ENCODE results near the gene SSC5D. TPM values are rescaled to one million over a fixed set of nuclear protein-coding genes. Genes with fewer than 3 reads are reported as not detected.
A peak's percentile ranks its signal among the peaks of the same experiment; 100 is the strongest.

The SSC5D gene
- total and polyA plus RNA-seq, 9 of the 15 experiments (the other 6 are each of a cell fraction or from before 2014, with no cell fraction given), result 0.04 to 0.71 (median 0.14) TPM; not detected in 2

- 0 out of 2 replicates have a peak, but pooled peaks have one; percentile 30 for TF ChIP-seq TFAP4 (CRISPR knock-in tag; IDR thresholded peaks at IDR 0.05; ENCODE audit: borderline replicate concordance)
- TF ChIP-seq RB1 (IDR thresholded peaks at IDR 0.05; ENCODE audit: low read depth), result peak; percentile 29; the same call in 1 of the 2 replicates
- no peak for TF ChIP-seq ZNF75A (CRISPR knock-in tag; IDR thresholded peaks at IDR 0.05)
- TF ChIP-seq CBX5 (IDR thresholded peaks at IDR 0.05; ENCODE audit: borderline replicate concordance, low read depth), result no peak
- no peak for TF ChIP-seq CLOCK (CRISPR knock-in tag; IDR thresholded peaks at IDR 0.05; ENCODE audit: borderline replicate concordance)
- TF ChIP-seq TCF3 (CRISPR knock-in tag; IDR thresholded peaks at IDR 0.05), result no peak
- no peak for TF ChIP-seq SNIP1 (IDR thresholded peaks at IDR 0.05; ENCODE audit: low read depth)
- 0 out of 2 replicates have a peak, but pooled peaks have one; percentile 6 for TF ChIP-seq EGR1 (conservative IDR thresholded peaks at IDR 0.05)
- no peak for TF ChIP-seq ZNF76 (CRISPR knock-in tag; IDR thresholded peaks at IDR 0.05; ENCODE audit: borderline replicate concordance)
- TF ChIP-seq ZNF3 (CRISPR knock-in tag; IDR thresholded peaks at IDR 0.05), result no peak
- no peak for TF ChIP-seq CGGBP1 (CRISPR knock-in tag; IDR thresholded peaks at IDR 0.05)
- peak in 1 of 2 experiments; percentile 41; a peak in 1 of 3 replicates for TF ChIP-seq CBX3 (IDR thresholded peaks at IDR 0.05; ENCODE audit: borderline replicate concordance in 1 of 2, low read length in 2 of 2)
- no peak for TF ChIP-seq SP1 (CRISPR knock-in tag; IDR thresholded peaks at IDR 0.05)
- TF ChIP-seq XRCC4 (IDR thresholded peaks at IDR 0.05; ENCODE audit: extremely low read depth, insufficient read depth, insufficient read length), result no peak
- TF ChIP-seq HDAC6 (IDR thresholded peaks at IDR 0.05; ENCODE audit: low read depth, low read length), result peak; percentile 80; the same call in 1 of the 2 replicates
- TF ChIP-seq ZNF518B (CRISPR knock-in tag; IDR thresholded peaks at IDR 0.05), result no peak
- 0 out of 2 replicates have a peak, but pooled peaks have one; percentile 2 for TF ChIP-seq PHF8 (IDR thresholded peaks at IDR 0.05; ENCODE audit: borderline replicate concordance, low read length)
- TF ChIP-seq SRSF1 (IDR thresholded peaks at IDR 0.05; ENCODE audit: low read depth, low read length), result no peak
Observed at GRCh38 chr19:55441692-55442321, 46.4 kb upstream of the SSC5D start (continued).
